ENCODE measurements around the gene RAB35. TPM values are rescaled to one million over a fixed set of nuclear protein-coding genes. Genes with fewer than 3 reads are reported as not detected.

RAB35 gene
- total RNA-seq, 4 donors from 2014 or later = 17.5 to 28.2 (median 21.9) TPM

- TF ChIP-seq CTCF (IDR thresholded peaks at IDR 0.05; ENCODE audit: low read depth) = no peak
Observed at GRCh38 chr12:120141336-120141735, 24.8 kb upstream of the RAB35 start.

GRCh38 chr12:120140603-120141002 is 24.1 kb upstream of the RAB35 start:
- TF ChIP-seq CTCF (IDR thresholded peaks at IDR 0.05; ENCODE audit: low read depth) = no peak

- no peak for TF ChIP-seq CTCF (IDR thresholded peaks at IDR 0.05; ENCODE audit: low read depth)
Observed at GRCh38 chr12:120139958-120140357, 23.4 kb upstream of the RAB35 start.

GRCh38 chr12:120138366-120138765 is 21.8 kb upstream of the RAB35 start:
- TF ChIP-seq CTCF (IDR thresholded peaks at IDR 0.05; ENCODE audit: low read depth) = no peak

- no peak for TF ChIP-seq CTCF (IDR thresholded peaks at IDR 0.05; ENCODE audit: low read depth)
Observed at GRCh38 chr12:120137833-120138232, 21.3 kb upstream of the RAB35 start.

- TF ChIP-seq CTCF (IDR thresholded peaks at IDR 0.05; ENCODE audit: low read depth) = no peak
Observed at GRCh38 chr12:120136093-120136770, 19.7 kb upstream of the RAB35 start.

- no peak for TF ChIP-seq CTCF (IDR thresholded peaks at IDR 0.05; ENCODE audit: low read depth)
Observed at GRCh38 chr12:120134307-120134980, 17.9 kb upstream of the RAB35 start.

All from subcutaneous adipose tissue (tissue), 4 donors.